DND-41 (cell line): ENCODE results near the gene TBC1D2B.

Experiments used
- ATAC-seq: fragments of 200-7000 bp; cut with Tn5 transposase; 3 replicates; pipeline ENCODE4 v1.9.1; 2021; ENCODE audit warnings: low read depth; ENCODE audit not compliant: insufficient read depth
- DNase-seq: peaks from one replicate; pipeline ENCODE4 v3.0.0-alpha.2; 2020
- H2AFZ ChIP-seq: 2 replicates; pipeline ENCODE4 v1.6.0; 2012; ENCODE audit warnings: low read depth, low read length
- H3K27ac ChIP-seq: 2 replicates; pipeline ENCODE4 v1.5.1; 2012; ENCODE audit warnings: low read length, inconsistent platforms
- H3K27me3 ChIP-seq: fragments of 200-600 bp; sonication (generic); 2 replicates; pipeline ENCODE4 v1.6.0; 2012; ENCODE audit warnings: low read length, mild to moderate bottlenecking, inconsistent platforms; ENCODE audit not compliant: insufficient read depth, poor library complexity
- H3K36me3 ChIP-seq: 2 replicates; pipeline ENCODE4 v1.5.1; 2012; ENCODE audit warnings: low read length, inconsistent platforms; ENCODE audit not compliant: insufficient read depth
- H3K4me1 ChIP-seq: 2 replicates; pipeline ENCODE4 v1.5.1; 2012; ENCODE audit warnings: mild to moderate bottlenecking, low read length; ENCODE audit not compliant: insufficient read depth
- H3K4me2 ChIP-seq: 2 replicates; pipeline ENCODE4 v1.6.0; 2012; ENCODE audit warnings: mild to moderate bottlenecking, moderate library complexity, low read length, inconsistent platforms; ENCODE audit not compliant: insufficient read depth
- H3K4me3 ChIP-seq, 2 experiments: fragments of 200-600 bp in 1 of 2; shearing (Covaris generic) in 1 of 2; 2 replicates each; pipeline ENCODE4 v1.5.1; 2012 to 2016; ENCODE audit warnings: inconsistent platforms in 2 of 2, low read length in 2 of 2, mild to moderate bottlenecking in 2 of 2, low read depth in 1 of 2, moderate library complexity in 1 of 2
- H3K79me2 ChIP-seq: 2 replicates; pipeline ENCODE4 v1.6.0; 2012; ENCODE audit warnings: low read length, inconsistent platforms; ENCODE audit not compliant: insufficient read depth
- H3K9ac ChIP-seq: 2 replicates; pipeline ENCODE4 v1.6.0; 2012; ENCODE audit warnings: low read depth, mild to moderate bottlenecking, inconsistent platforms, low read length, moderate library complexity
- H3K9me3 ChIP-seq: 2 replicates; pipeline ENCODE4 v1.5.1; 2012; ENCODE audit warnings: low read length, moderate library complexity, mild to moderate bottlenecking, inconsistent platforms; ENCODE audit not compliant: insufficient read depth, severe bottlenecking
- H4K20me1 ChIP-seq: 2 replicates; pipeline ENCODE4 v1.6.0; 2012; ENCODE audit warnings: low read length; ENCODE audit not compliant: insufficient read depth
- EZH2 ChIP-seq: IDR thresholded peaks from 3 replicates; pipeline ENCODE4 v1.6.1; 2012; ENCODE audit warnings: borderline replicate concordance, low read depth, mild to moderate bottlenecking, moderate library complexity, low read length, inconsistent platforms; ENCODE audit not compliant: severe bottlenecking
- TF ChIP-seq, protein P1 (sequence below): IDR thresholded peaks from 2 replicates; pipeline ENCODE4 v1.5.1; 2012; ENCODE audit warnings: borderline replicate concordance, low read length, moderate library complexity, mild to moderate bottlenecking; ENCODE audit not compliant: poor library complexity, severe bottlenecking; ENCODE audit errors: extremely low read depth

TBC1D2B gene

DNA sequence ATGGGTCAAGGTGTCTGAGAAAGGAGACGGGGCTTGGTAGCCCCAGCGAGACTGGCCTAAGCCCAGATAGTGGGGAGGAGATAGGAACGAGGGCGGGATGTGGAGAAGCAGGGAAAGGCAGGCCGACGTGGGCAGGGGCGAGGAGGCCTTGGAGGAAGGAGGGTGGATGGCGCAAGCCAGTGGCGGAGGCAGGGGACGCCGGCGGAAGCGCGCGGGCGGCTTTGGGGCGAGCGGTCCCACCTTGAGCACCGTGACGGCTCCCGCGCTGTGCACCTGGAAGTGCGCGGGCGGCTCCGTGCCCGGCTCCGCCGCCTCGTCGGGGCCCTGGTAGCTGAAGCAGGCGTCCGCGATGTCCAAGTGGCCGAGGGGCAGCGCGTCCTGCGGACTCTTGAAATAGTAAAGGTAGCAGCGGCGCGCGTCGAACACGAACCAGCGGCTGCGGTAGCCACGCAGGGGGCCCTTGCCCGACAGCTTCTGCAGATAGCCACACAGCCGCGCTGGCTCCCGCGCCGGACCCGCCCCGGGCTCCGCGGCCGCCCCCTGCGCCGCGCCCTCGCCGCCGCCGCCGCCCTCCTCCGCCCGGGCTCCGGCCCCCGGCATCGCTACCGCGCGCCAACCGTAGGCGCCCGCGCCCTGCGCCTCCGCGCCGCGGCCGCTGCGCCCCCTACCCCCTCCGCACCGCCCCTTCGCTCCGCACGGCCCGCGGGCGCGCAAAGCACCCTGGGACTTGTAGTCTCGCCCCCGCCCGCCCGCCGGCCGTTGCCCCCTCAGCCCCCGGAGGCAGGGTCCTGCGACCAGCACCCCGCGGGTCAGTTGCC is at the start of gene TBC1D2B:
Gene TBC1D2B (minus strand): TSS at position 659 of the 818 bp plus-strand sequence. CDS start 59 bp downstream, at position 600.
- no peaks in the 10 kb centered on the region for H3K9me3 ChIP-seq
- H3K4me3 ChIP-seq = peak within 1 kb of the TSS; percentile 98 to 100
- peaks cover 48% of the 10 kb centered on the region for H3K79me2 ChIP-seq
- H3K27ac ChIP-seq = peak within 1 kb of the TSS; percentile 89
- H2AFZ ChIP-seq = peak within 1 kb of the TSS; percentile 94
- peak within 1 kb of the TSS; percentile 99 for H3K4me2 ChIP-seq
- H3K9ac ChIP-seq = peak within 1 kb of the TSS; percentile 90
- H3K36me3 ChIP-seq = peaks cover 6% of the 10 kb centered on the region
- no peak for TF ChIP-seq EZH2
- TF ChIP-seq, protein P1, sequence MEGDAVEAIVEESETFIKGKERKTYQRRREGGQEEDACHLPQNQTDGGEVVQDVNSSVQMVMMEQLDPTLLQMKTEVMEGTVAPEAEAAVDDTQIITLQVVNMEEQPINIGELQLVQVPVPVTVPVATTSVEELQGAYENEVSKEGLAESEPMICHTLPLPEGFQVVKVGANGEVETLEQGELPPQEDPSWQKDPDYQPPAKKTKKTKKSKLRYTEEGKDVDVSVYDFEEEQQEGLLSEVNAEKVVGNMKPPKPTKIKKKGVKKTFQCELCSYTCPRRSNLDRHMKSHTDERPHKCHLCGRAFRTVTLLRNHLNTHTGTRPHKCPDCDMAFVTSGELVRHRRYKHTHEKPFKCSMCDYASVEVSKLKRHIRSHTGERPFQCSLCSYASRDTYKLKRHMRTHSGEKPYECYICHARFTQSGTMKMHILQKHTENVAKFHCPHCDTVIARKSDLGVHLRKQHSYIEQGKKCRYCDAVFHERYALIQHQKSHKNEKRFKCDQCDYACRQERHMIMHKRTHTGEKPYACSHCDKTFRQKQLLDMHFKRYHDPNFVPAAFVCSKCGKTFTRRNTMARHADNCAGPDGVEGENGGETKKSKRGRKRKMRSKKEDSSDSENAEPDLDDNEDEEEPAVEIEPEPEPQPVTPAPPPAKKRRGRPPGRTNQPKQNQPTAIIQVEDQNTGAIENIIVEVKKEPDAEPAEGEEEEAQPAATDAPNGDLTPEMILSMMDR = no peak
- H3K27me3 ChIP-seq = no peaks in the 10 kb centered on the region
- ATAC-seq = peak; percentile 79
- H3K4me1 ChIP-seq = peaks cover 39% of the 10 kb centered on the region
- H4K20me1 ChIP-seq = peaks cover 14% of the 10 kb centered on the region; the same call in 1 of the 2 replicates
- DNase-seq = peak; percentile 70

DNA sequence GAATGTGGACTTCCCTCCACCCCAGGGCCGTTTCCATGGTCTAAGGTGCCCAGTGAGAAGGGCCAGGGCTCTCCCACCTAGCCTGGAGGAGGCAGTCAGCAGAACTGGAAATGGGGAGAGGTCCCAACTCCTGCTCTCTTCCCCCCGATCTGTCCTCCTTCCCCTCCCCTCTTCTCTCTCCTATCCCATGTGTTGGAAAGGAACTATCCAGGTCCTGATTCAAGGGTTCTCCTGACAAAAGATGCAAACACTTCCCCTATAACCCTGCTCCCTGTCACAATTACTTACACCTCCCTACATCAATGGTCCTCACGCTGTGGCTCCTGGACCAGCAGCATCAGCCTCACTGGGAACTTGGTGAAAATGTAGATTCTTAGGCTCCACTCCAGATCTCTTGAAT is 47.8 kb upstream of the TBC1D2B start:
- ATAC-seq = no peak
- Histone ChIP-seq H3K9ac (no peak overlapping the region), H4K20me1 (no peaks in the 10 kb centered on the region), H2AFZ (no peak overlapping the region), H3K36me3 (no peaks in the 10 kb centered on the region), H3K9me3 (no peaks in the 10 kb centered on the region), H3K27ac (no peak overlapping the region), H3K4me2 (no peak overlapping the region), H3K27me3 (no peaks in the 10 kb centered on the region), H3K79me2 (no peaks in the 10 kb centered on the region), H3K4me3 (no peak overlapping the region), H3K4me1 (no peaks in the 10 kb centered on the region)
- DNase-seq = no peak
- TF ChIP-seq EZH2 = no peak
- TF ChIP-seq, protein P1 = no peak

DNA sequence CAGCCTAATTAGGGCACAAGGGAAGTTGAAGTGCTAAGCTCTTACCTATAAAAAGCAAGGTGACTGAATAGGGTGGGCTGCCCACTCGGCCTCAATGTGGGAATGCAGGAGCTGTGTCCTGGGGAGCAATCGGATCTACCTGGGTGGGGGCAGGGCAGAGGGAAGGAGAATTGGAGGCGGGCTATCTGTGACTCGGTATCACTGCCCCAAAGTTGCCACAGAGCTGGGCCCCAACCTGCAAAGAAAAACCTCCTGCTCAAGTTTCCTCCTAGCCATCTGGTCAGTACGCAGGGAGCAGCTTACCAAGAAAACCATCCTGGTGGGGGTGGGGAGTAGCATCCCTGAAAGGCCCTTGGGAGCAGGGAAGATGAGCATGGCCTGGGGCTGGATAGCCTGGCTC is 43.0 kb upstream of the TBC1D2B start:
- Histone ChIP-seq H4K20me1 (no peaks in the 10 kb centered on the region), H3K4me3 (no peak overlapping the region), H3K27me3 (no peaks in the 10 kb centered on the region), H3K27ac (no peak overlapping the region), H3K4me2 (no peak overlapping the region), H3K36me3 (no peaks in the 10 kb centered on the region), H2AFZ (no peak overlapping the region), H3K9me3 (no peaks in the 10 kb centered on the region), H3K9ac (no peak overlapping the region), H3K4me1 (no peaks in the 10 kb centered on the region), H3K79me2 (no peaks in the 10 kb centered on the region)
- DNase-seq (no peak), ATAC-seq (no peak)
- TF ChIP-seq, protein P1 = no peak
- no peak for TF ChIP-seq EZH2

DNA sequence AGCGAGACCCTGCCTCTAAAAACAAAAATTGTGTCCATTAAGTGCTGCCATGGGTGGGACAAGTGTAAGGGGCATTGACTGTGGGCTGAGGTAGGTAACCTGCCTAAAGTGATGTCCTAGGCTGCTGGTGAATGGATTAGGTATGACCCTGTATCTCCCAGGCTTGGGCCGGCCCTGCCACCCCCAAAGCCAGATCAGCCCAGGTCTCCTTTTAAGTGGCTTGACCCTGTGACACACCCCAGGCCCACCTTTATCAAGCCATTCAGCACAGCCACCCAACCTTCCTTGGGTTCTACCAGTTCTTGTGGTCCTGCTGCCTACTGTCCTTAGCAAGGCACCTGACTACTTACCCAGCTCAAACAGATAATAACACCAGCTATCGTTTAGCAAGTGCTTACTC is 35.0 kb upstream of the TBC1D2B start:
- Histone ChIP-seq H4K20me1 (no peaks in the 10 kb centered on the region), H3K4me1 (no peaks in the 10 kb centered on the region), H3K27ac (no peak overlapping the region), H3K4me2 (no peak overlapping the region), H3K4me3 (no peak overlapping the region), H3K9ac (no peak overlapping the region), H3K79me2 (no peaks in the 10 kb centered on the region), H2AFZ (no peak overlapping the region), H3K27me3 (no peaks in the 10 kb centered on the region), H3K9me3 (no peaks in the 10 kb centered on the region), H3K36me3 (no peaks in the 10 kb centered on the region)
- ATAC-seq = no peak
- DNase-seq = no peak
- no peak for TF ChIP-seq EZH2
- TF ChIP-seq, protein P1 = no peak
